Prostate gland (tissue), 2 donors: ENCODE measurements around the gene LIMD2. TPM values are rescaled to one million over a fixed set of nuclear protein-coding genes. Genes with fewer than 3 reads are reported as not detected.

ENCODE experiments used
- DNase-seq: peaks from one replicate; pipeline ENCODE4 v3.0.0-alpha.2; 2019; ENCODE audit warnings: low spot score
- H3K27ac ChIP-seq, 2 donors: fragments of 200-600 bp; sonication (generic); 2 replicates each; pipeline ENCODE4 v1.5.1; 2017 to 2019
- H3K27me3 ChIP-seq: fragments of 200-600 bp; sonication (generic); replicated peaks from 2 replicates; pipeline ENCODE4 v1.5.1; 2019; ENCODE audit not compliant: insufficient read depth
- H3K36me3 ChIP-seq, 2 donors: fragments of 200-600 bp; sonication (generic); 1 replicate in 1 of 2; 2 replicates in 1 of 2; pipeline versions ENCODE4 v1.5.1 to v1.8.1; 2017 to 2019
- H3K4me1 ChIP-seq: fragments of 200-600 bp; sonication (generic); replicated peaks from 2 replicates; pipeline ENCODE4 v1.5.1; 2019
- H3K4me3 ChIP-seq, 2 donors: fragments of 200-600 bp; sonication (generic); 2 replicates each; pipeline ENCODE4 v1.5.1; 2017 to 2019
- H3K9me3 ChIP-seq: fragments of 200-600 bp; sonication (generic); 2 replicates; pipeline ENCODE4 v1.5.1; 2017
- CTCF ChIP-seq, 4 experiments: fragments of 200-600 bp in 2 of 4; fragments of 450-650 bp in 2 of 4; sonication (generic) in 2 of 4; IDR thresholded peaks; 1 replicate in 3 of 4; 2 replicates in 1 of 4; pipeline ENCODE4 v1.5.1; 2016 to 2019; ENCODE audit warnings: antibody characterized with exemption in 4 of 4, mild to moderate bottlenecking in 2 of 4, moderate library complexity in 2 of 4
- POLR2A ChIP-seq: fragments of 450-650 bp; IDR thresholded peaks from one replicate; pipeline ENCODE4 v1.6.1; 2016; ENCODE audit warnings: antibody characterized with exemption, mild to moderate bottlenecking
- POLR2AphosphoS5 ChIP-seq: sonication (generic); formaldehyde crosslinking; IDR thresholded peaks from one replicate; pipeline ENCODE4 v1.6.1; 2017; ENCODE audit warnings: antibody characterized with exemption
- WGBS: methylation state at CpG from one replicate; pipeline ENCODE4 v1.1.5; 2018; 5-methylcytosine and 5-hydroxymethylcytosine counted together
- intact Hi-C: fragments of 100-400 bp; cut with DNase I; formaldehyde crosslinking; loops from one replicate; pipeline ENCODE4 v1.14.2; 2022
- total RNA-seq, 2 donors: library from RNA; depleted of rRNA; stranded (reverse); fragments of >200 nt; gene quantifications; one replicate each; pipeline ENCODE4 v1.1.0, GENCODE V29; 2016

Gene LIMD2
- total RNA-seq, 2 donors from 2014 or later, result 29.9 to 51.9 TPM

DNA sequence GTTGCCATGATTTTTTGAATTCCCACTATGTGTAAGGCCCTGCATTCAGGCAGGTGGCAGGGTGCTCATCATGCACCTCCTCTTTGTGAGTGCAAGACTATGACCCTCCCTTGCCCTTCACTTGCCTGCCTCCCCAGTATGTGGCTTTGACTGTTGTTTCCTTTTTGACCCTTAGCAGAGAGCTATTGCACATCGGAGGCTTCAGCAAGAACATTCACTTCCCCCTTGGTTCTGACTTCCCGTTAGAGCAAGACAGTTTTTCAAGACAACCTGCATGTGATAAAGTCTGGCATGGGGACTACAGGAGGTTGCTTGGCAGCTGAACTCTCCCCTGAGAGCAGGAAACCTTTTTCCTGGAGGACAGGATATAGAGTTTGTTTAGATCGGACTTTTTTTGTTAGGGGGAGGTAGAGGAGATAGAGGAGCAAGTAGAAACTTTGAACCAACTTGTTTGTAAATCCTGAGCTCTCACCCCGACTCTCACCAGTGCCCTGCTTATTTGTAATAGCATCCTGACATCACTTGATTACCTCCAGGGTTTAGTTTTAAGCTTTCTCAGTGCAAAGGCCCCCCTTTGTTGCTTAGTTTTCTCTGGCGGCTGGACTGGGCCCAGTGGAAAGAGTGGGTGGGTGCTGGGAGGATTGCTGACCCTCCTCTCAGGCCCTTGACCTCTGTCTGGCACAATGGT is 34.3 kb downstream of the LIMD2 start:
- no peak overlapping the region for H3K27ac ChIP-seq

DNA sequence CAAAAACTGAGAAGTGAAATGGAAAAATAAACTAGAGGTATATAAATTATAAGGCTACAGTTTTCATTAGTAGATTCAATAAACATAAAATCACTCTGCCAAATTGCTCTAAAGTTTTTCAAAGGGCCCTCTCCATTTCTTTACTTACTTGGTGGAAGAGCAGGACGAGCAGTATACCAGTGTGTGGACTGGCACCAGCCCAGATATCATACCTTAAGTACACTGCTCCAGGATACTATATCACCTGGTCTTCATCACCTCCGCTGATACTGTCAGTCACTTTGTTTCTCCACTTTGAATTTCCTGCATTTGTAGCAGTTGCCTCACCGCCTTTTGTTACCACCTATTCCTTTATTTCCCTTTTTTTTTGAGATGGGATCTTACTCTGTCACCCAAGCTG is 40.1 kb downstream of the LIMD2 start:
- H3K4me1 ChIP-seq, result no peaks in the 10 kb centered on the region
- 71% methylated on average over 3 of the region's 3 CpGs for WGBS
- H3K36me3 ChIP-seq, result no peaks in the 10 kb centered on the region

More for the DNA sequence above, 34.3 kb downstream of the LIMD2 start:
- Histone ChIP-seq H3K4me1 (no peaks in the 10 kb centered on the region), H3K9me3 (no peaks in the 10 kb centered on the region), H3K36me3 (no peaks in the 10 kb centered on the region), H3K4me3 (no peak overlapping the region), H3K27me3 (no peaks in the 10 kb centered on the region)
- WGBS, result 69% methylated on average over 5 of the region's 5 CpGs
- intact Hi-C loops, result no loop called here
- TF ChIP-seq POLR2A, result no peak
- TF ChIP-seq CTCF (IDR thresholded peaks at IDR 0.05), result no peak
- no peak for DNase-seq

GRCh38 chr17:63658366-63658765 is 41.6 kb downstream of the LIMD2 start:
- Histone ChIP-seq H3K27ac (no peak overlapping the region), H3K9me3 (no peaks in the 10 kb centered on the region), H3K4me1 (no peaks in the 10 kb centered on the region), H3K4me3 (no peak overlapping the region), H3K27me3 (no peaks in the 10 kb centered on the region), H3K36me3 (no peaks in the 10 kb centered on the region)
- TF ChIP-seq POLR2AphosphoS5, result no peak
- TF ChIP-seq CTCF (IDR thresholded peaks at IDR 0.05), result no peak
- TF ChIP-seq POLR2A, result no peak
- DNase-seq, result no peak
- intact Hi-C loops, result no loop called here
- WGBS, result 42% methylated on average over 1 of the region's 1 CpG

More for the DNA sequence above, 40.1 kb downstream of the LIMD2 start:
- no peak overlapping the region for H3K4me3 ChIP-seq
- H3K9me3 ChIP-seq, result no peaks in the 10 kb centered on the region
- H3K27me3 ChIP-seq, result no peaks in the 10 kb centered on the region
- intact Hi-C loops, result no loop called here
- no peak overlapping the region for H3K27ac ChIP-seq
- peak; percentile 57 for DNase-seq
- TF ChIP-seq POLR2A (no peak), POLR2AphosphoS5 (peak; percentile 58)

GRCh38 chr17:63657786-63658185 is 42.1 kb downstream of the LIMD2 start:
- no peak overlapping the region for H3K27ac ChIP-seq
- no peak for DNase-seq
- H3K4me3 ChIP-seq, result no peak overlapping the region
- no peak for TF ChIP-seq POLR2A
- TF ChIP-seq POLR2AphosphoS5, result no peak
- no peak for TF ChIP-seq CTCF (IDR thresholded peaks at IDR 0.05)
- H3K9me3 ChIP-seq, result no peaks in the 10 kb centered on the region
- H3K36me3 ChIP-seq, result no peaks in the 10 kb centered on the region
- intact Hi-C loops, result no loop called here
- no peaks in the 10 kb centered on the region for H3K4me1 ChIP-seq
- 83% methylated on average over 3 of the region's 3 CpGs for WGBS
- H3K27me3 ChIP-seq, result no peaks in the 10 kb centered on the region

GRCh38 chr17:63653050-63653449 is 46.9 kb downstream of the LIMD2 start:
- Histone ChIP-seq H3K4me1 (no peaks in the 10 kb centered on the region), H3K27ac (no peak overlapping the region), H3K9me3 (no peaks in the 10 kb centered on the region), H3K27me3 (no peaks in the 10 kb centered on the region), H3K36me3 (no peaks in the 10 kb centered on the region), H3K4me3 (no peak overlapping the region)
- TF ChIP-seq POLR2A (no peak), POLR2AphosphoS5 (no peak), CTCF (IDR thresholded peaks at IDR 0.05) (no peak)
- DNase-seq, result no peak
- intact Hi-C loops, result no loop called here
- 27% methylated on average over 2 of the region's 2 CpGs for WGBS
